H9 (cell line): Measurements from ENCODE around the gene PIP4K2A. TPM values are rescaled to one million over a fixed set of nuclear protein-coding genes. Genes with fewer than 3 reads are reported as not detected.

Experiments used
- DNase-seq: peaks from one replicate; pipeline ENCODE4 v3.0.0-alpha.2; 2017
- H2AFZ ChIP-seq: one replicate; pipeline ENCODE4 v1.6.1; 2013; ENCODE audit warnings: mild to moderate bottlenecking, low read length, control low read depth, moderate library complexity
- H2AK5ac ChIP-seq: 2 replicates; pipeline ENCODE4 v1.6.1; 2013; ENCODE audit warnings: low read length, control low read depth, mixed read lengths; ENCODE audit not compliant: insufficient read length
- H2BK120ac ChIP-seq: one replicate; pipeline ENCODE4 v1.6.1; 2013; ENCODE audit warnings: low read depth, mild to moderate bottlenecking, low read length, control low read depth, inconsistent platforms; ENCODE audit not compliant: poor library complexity, severe bottlenecking
- H2BK12ac ChIP-seq: 2 replicates; pipeline ENCODE4 v1.6.1; 2013; ENCODE audit warnings: low read length, control low read depth, mixed read lengths, low read depth; ENCODE audit not compliant: insufficient read length
- H2BK15ac ChIP-seq: 2 replicates; pipeline ENCODE4 v1.6.1; 2013; ENCODE audit warnings: low read depth, low read length, control low read depth
- H2BK20ac ChIP-seq: one replicate; pipeline ENCODE4 v1.6.1; 2013; ENCODE audit warnings: low read depth, mild to moderate bottlenecking, low read length, control low read depth, inconsistent platforms; ENCODE audit not compliant: poor library complexity, severe bottlenecking
- H2BK5ac ChIP-seq: 2 replicates; pipeline ENCODE4 v1.6.1; 2013; ENCODE audit warnings: low read length, control low read depth, mixed read lengths; ENCODE audit not compliant: insufficient read length
- H3K14ac ChIP-seq: 2 replicates; pipeline ENCODE4 v1.6.1; 2013; ENCODE audit warnings: low read length, control low read depth; ENCODE audit not compliant: insufficient read depth
- H3K18ac ChIP-seq: 2 replicates; pipeline ENCODE4 v1.6.1; 2013; ENCODE audit warnings: low read depth, mild to moderate bottlenecking, mixed read lengths, low read length, control low read depth; ENCODE audit not compliant: insufficient read length
- H3K23ac ChIP-seq: 2 replicates; pipeline ENCODE4 v1.6.1; 2013; ENCODE audit warnings: low read length, control low read depth, mixed read lengths, low read depth; ENCODE audit not compliant: insufficient read length
- H3K23me2 ChIP-seq: 2 replicates; pipeline ENCODE4 v1.6.1; 2013; ENCODE audit warnings: low read depth, mild to moderate bottlenecking, mixed read lengths, low read length, control low read depth; ENCODE audit not compliant: insufficient read length, poor library complexity, severe bottlenecking
- H3K27ac ChIP-seq: 2 replicates; pipeline ENCODE4 v1.5.1; 2013; ENCODE audit warnings: low read length, control low read depth, mixed read lengths, low read depth; ENCODE audit not compliant: insufficient read length
- H3K27me3 ChIP-seq: 2 replicates; pipeline ENCODE4 v1.6.1; 2013; ENCODE audit warnings: low read length, control low read depth, inconsistent platforms; ENCODE audit not compliant: insufficient read depth
- H3K4ac ChIP-seq: 2 replicates; pipeline ENCODE4 v1.6.1; 2013; ENCODE audit warnings: low read depth, mild to moderate bottlenecking, control low read depth, inconsistent platforms, low read length, moderate library complexity
- H3K4me1 ChIP-seq: 2 replicates; pipeline ENCODE4 v1.6.1; 2013; ENCODE audit warnings: low read length, control low read depth, inconsistent platforms; ENCODE audit not compliant: insufficient read depth
- H3K4me2 ChIP-seq: 2 replicates; pipeline ENCODE4 v1.6.1; 2013; ENCODE audit warnings: low read length, control low read depth, mixed read lengths; ENCODE audit not compliant: insufficient read length, insufficient read depth
- H3K56ac ChIP-seq: 2 replicates; pipeline ENCODE4 v1.6.1; 2013; ENCODE audit warnings: low read depth, mild to moderate bottlenecking, mixed read lengths, low read length, control low read depth; ENCODE audit not compliant: insufficient read length
- H3K79me1 ChIP-seq: 2 replicates; pipeline ENCODE4 v1.6.1; 2013; ENCODE audit warnings: low read depth, mild to moderate bottlenecking, moderate library complexity, low read length, control low read depth, inconsistent platforms; ENCODE audit not compliant: insufficient read depth, poor library complexity, severe bottlenecking
- H3K79me2 ChIP-seq: 2 replicates; pipeline ENCODE4 v1.6.1; 2013; ENCODE audit warnings: low read length, control low read depth, inconsistent platforms; ENCODE audit not compliant: insufficient read depth
- H3K9ac ChIP-seq: 2 replicates; pipeline ENCODE4 v1.6.1; 2013; ENCODE audit warnings: low read length, control low read depth, mixed read lengths; ENCODE audit not compliant: insufficient read length; ENCODE audit errors: extremely low read depth
- H3K9me3 ChIP-seq: one replicate; pipeline ENCODE4 v1.6.1; 2013; ENCODE audit warnings: low read depth, low read length, inconsistent platforms; ENCODE audit not compliant: control insufficient read depth
- H3T11ph ChIP-seq: one replicate; pipeline ENCODE4 v1.6.1; 2013; ENCODE audit warnings: mild to moderate bottlenecking, low read length, control low read depth, inconsistent platforms
- H4K20me1 ChIP-seq: one replicate; pipeline ENCODE4 v1.6.1; 2013; ENCODE audit not compliant: control insufficient read depth, insufficient read length, insufficient read depth
- H4K5ac ChIP-seq: 2 replicates; pipeline ENCODE4 v1.6.1; 2013; ENCODE audit warnings: low read depth, mild to moderate bottlenecking, mixed read lengths, low read length, control low read depth; ENCODE audit not compliant: insufficient read length
- H4K8ac ChIP-seq: replicated peaks from 2 replicates; pipeline ENCODE4 v1.6.1; 2013; ENCODE audit warnings: low read length, control low read depth, mixed read lengths, low read depth; ENCODE audit not compliant: insufficient read length
- H4K91ac ChIP-seq: 2 replicates; pipeline ENCODE4 v1.6.1; 2013; ENCODE audit warnings: low read depth, mild to moderate bottlenecking, moderate library complexity, mixed read lengths, low read length, control low read depth; ENCODE audit not compliant: insufficient read length
- H3K27ac Mint-ChIP-seq, 3 experiments: 2 replicates in 2 of 3; 3 replicates in 1 of 3; pipeline ENCODE4 v1.8.0; 2020 to 2021; ENCODE audit warnings: mixed read lengths in 3 of 3, mild to moderate bottlenecking in 1 of 3, moderate library complexity in 1 of 3
- H3K27me3 Mint-ChIP-seq: 2 replicates; pipeline ENCODE4 v1.8.0; 2021; ENCODE audit warnings: low read depth, mild to moderate bottlenecking, moderate library complexity, mixed read lengths
- H3K36me3 Mint-ChIP-seq, 3 experiments: 2 replicates in 2 of 3; 3 replicates in 1 of 3; pipeline ENCODE4 v1.8.0; 2020 to 2021; ENCODE audit warnings: low read depth in 3 of 3, mixed read lengths in 3 of 3; ENCODE audit not compliant: insufficient read depth in 1 of 3
- H3K4me1 Mint-ChIP-seq, 2 experiments: 2 replicates each; pipeline ENCODE4 v1.8.0; 2020; ENCODE audit warnings: mixed read lengths in 2 of 2
- H3K4me3 Mint-ChIP-seq, 2 experiments: 2 replicates in 1 of 2; 3 replicates in 1 of 2; pipeline ENCODE4 v1.8.0; 2020 to 2021; ENCODE audit warnings: mild to moderate bottlenecking in 2 of 2, mixed read lengths in 2 of 2, moderate library complexity in 1 of 2
- H3K9me3 Mint-ChIP-seq, 2 experiments: 2 replicates in 1 of 2; 3 replicates in 1 of 2; pipeline ENCODE4 v1.8.0; 2020; ENCODE audit warnings: mild to moderate bottlenecking in 2 of 2, mixed read lengths in 2 of 2, moderate library complexity in 1 of 2
- total RNA-seq: library from RNA; stranded (reverse); gene quantifications from 2 replicates; pipeline ENCODE4 v1.2.1, GENCODE V29; 2021
- TF ChIP-seq, protein P1 (sequence below): fragments of 200-600 bp; sonication (generic); conservative IDR thresholded peaks from 3 replicates; pipeline ENCODE4 v1.8.0; 2021; ENCODE audit warnings: antibody characterized with exemption, mild to moderate bottlenecking

PIP4K2A gene
- total RNA-seq, 1 experiment from 2014 or later, result 33.6 TPM

DNA sequence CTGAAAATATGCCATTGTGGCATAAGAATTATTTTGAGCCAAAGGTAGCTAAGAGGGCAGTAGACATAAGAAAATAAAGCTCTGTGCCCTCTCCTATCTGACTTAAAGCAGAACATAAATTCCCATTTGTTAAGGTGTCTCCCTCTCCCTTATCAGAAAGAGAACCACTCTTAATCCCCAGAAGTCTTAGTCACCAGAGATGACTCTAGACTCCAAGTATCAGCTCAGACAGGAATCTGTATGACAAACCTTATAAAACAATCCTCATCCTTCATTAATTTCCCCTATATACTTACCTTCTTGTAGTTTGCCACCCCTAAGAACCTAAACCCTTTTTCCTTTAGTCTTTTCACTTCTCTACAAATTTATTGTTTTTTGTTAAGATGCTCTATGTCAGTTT is 21.8 kb upstream of the PIP4K2A start:
- Mint-ChIP-seq H3K4me1 (no peaks in the 10 kb centered on the region), H3K27ac (no peak overlapping the region), H3K9me3 (peaks cover 0 to 7% of the 10 kb centered on the region in 2 experiments; a peak in 2 of 5 replicates), H3K4me3 (no peak overlapping the region), H3K27me3 (no peaks in the 10 kb centered on the region), H3K36me3 (peaks cover 0 to 8% (median 2%) of the 10 kb centered on the region in 3 experiments; a peak in 4 of 7 replicates)
- Histone ChIP-seq H4K8ac (no peak overlapping the region), H3K4me1 (no peaks in the 10 kb centered on the region), H3K56ac (no peak overlapping the region), H2BK5ac (no peak overlapping the region), H2AFZ (no peak overlapping the region), H3K27ac (no peak overlapping the region), H3K23ac (no peak overlapping the region), H3K4ac (no peak overlapping the region), H4K5ac (no peak overlapping the region), H3K23me2 (no peaks in the 10 kb centered on the region), H3K79me1 (no peaks in the 10 kb centered on the region), H3K18ac (no peak overlapping the region), H2BK15ac (no peak overlapping the region), H3T11ph (no peak overlapping the region), H2BK20ac (no peak overlapping the region), H4K91ac (no peak overlapping the region), H3K27me3 (no peaks in the 10 kb centered on the region), H3K9ac (no peak overlapping the region), H3K14ac (no peak overlapping the region), H2BK12ac (no peak overlapping the region), H3K4me2 (no peak overlapping the region), H3K9me3 (no peaks in the 10 kb centered on the region), H4K20me1 (no peaks in the 10 kb centered on the region), H2AK5ac (no peak overlapping the region), H3K79me2 (no peaks in the 10 kb centered on the region), H2BK120ac (no peak overlapping the region)
- no peak for DNase-seq
- TF ChIP-seq, protein P1, sequence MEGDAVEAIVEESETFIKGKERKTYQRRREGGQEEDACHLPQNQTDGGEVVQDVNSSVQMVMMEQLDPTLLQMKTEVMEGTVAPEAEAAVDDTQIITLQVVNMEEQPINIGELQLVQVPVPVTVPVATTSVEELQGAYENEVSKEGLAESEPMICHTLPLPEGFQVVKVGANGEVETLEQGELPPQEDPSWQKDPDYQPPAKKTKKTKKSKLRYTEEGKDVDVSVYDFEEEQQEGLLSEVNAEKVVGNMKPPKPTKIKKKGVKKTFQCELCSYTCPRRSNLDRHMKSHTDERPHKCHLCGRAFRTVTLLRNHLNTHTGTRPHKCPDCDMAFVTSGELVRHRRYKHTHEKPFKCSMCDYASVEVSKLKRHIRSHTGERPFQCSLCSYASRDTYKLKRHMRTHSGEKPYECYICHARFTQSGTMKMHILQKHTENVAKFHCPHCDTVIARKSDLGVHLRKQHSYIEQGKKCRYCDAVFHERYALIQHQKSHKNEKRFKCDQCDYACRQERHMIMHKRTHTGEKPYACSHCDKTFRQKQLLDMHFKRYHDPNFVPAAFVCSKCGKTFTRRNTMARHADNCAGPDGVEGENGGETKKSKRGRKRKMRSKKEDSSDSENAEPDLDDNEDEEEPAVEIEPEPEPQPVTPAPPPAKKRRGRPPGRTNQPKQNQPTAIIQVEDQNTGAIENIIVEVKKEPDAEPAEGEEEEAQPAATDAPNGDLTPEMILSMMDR, result no peak
